DMS53 treated with DMSO at 0.1 percent for 48 hours (cell line): ENCODE results near the gene ROGDI.

Experiments
- DNase-seq: peaks from one replicate; lab custom pipeline; 2025; ENCODE audit not compliant: unreplicated experiment; lab: John Stamatoyannopoulos, UW

Gene ROGDI, protein sequence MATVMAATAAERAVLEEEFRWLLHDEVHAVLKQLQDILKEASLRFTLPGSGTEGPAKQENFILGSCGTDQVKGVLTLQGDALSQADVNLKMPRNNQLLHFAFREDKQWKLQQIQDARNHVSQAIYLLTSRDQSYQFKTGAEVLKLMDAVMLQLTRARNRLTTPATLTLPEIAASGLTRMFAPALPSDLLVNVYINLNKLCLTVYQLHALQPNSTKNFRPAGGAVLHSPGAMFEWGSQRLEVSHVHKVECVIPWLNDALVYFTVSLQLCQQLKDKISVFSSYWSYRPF

DNA sequence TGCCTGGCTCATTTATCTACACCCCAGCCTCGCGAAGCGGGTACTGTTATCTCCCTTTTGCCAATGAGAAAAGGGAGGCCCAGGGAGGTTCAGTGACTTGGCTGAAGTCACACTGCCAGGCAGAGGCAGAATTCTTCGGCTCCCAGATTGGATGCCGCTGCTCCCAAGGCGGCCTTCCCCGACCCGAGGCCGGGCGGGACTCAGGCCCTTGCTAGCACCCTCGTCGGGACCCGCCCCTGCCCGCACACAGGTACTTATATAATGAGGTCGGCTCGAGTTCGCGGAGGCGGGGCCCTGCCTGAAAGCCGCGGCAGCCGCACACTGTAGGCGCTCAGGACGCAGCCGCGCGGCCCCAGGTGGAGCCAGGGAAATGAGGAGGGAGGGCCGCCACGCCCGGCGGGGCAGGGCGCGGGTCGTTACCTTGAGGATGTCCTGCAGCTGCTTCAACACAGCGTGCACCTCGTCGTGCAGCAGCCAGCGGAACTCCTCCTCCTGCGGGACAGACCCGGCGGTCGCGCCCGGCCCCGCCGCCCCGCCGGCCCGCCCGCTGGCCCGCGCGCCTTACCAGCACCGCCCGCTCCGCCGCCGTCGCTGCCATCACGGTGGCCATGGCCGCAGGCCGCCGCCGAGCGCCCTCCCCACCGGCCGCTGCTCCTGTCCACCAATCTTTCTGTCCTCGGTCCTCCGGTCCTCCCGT, at the start of gene ROGDI:
Gene ROGDI (minus strand): TSS at position 672 of the 697 bp plus-strand sequence. CDS start 62 bp downstream, at position 610.
- peak; percentile 84 for DNase-seq

DNA sequence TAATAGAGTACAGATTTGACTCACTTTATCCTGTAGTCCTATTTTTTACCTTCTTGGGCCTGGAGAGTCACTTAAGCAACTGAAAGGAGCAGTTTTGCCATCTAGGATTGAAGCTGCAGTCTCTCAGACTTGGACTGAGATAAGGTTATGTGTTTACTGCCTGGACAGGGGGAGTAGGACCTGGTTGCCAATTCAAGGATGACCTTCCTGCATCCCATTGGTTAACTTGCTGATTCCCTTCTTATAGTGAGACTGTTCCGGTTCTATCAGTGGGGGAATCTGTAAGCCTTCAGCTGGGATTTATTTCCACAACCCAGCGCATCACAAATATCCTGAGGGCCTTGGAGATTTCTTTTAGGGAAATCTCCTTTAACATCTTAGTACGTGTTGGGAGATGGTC, 47.8 kb upstream of the ROGDI start:
- no peak for DNase-seq

DNA sequence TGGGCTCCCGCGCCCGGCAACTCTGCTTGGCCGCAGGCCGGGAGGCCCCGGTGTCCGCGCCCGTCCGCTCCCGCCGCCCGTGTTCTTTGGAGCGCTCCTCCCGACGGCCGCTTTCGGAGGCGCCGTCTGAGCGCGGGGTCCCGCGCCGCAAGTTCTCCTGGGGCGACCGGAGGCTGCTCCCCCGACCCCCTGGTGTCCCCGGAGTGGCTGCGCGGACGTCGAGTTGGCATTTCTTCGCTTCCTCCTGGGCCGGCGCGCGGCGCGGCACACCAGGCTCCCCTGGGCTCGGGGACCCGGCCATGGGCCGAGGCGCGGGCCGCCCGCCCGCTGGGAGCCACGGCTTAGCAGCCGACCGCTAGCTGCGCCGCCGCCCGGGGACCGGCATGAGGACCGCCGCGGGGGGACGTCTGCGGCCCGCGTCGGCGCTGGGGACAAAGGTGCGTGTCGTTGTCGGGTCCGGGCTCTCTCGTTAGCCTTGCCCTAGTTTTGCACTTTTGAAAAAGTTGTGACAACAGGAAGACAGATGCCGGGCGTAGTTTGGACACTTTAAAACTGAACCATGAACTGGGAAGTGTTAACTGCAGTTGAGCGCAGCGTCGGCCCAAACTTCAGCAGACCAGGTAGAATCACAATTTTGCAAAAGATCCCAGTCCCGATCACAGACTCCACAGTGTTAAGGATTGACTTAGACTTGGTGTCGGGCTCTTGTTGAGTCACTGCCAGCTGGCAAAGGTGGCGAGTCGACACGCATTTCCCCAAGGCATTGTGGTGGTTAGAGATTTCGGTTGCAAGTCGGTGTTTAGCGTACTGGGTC, 45.5 kb upstream of the ROGDI start:
- peak; percentile 9 for DNase-seq

GRCh38 chr16:4846901-4847773, 44.7 kb upstream of the ROGDI start, which contains the start of the genes GLYR1 and UBN1:
Gene GLYR1, minus strand, starts transcription at chr16:4847288. Its CDS starts 23 bp downstream, at chr16:4847265.
Gene UBN1, plus strand, starts transcription at chr16:4847481. Its CDS starts 5,437 bp downstream, at chr16:4852918.
- DNase-seq = peak; percentile 81

GRCh38 chr16:4846503-4846900, 44.1 kb upstream of the ROGDI start:
- DNase-seq = no peak

GRCh38 chr16:4840984-4841383, 38.6 kb upstream of the ROGDI start:
- DNase-seq = no peak

DNA sequence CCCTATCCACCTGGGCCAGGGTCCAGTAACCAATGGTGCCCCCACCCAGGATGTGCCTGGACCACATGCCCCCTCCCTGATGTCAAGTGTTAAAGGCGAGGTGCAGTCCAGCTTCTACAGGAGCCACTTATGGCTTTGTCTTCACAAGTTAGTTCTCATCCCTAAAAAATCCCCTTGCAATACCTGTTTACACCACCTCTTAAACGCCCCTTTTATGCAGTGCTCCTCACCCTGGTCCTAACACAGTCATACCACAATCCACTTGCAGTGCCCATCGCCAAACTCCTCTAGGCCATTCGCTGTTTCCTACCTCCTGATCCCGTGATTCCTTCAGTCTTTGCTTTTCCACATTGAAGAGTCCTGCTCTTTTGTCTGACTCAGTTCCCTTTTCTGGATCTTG, 37.5 kb upstream of the ROGDI start:
- no peak for DNase-seq

- no peak for DNase-seq
These were observed 35.5 kb upstream of the ROGDI start for GRCh38 chr16:4837733-4838501.

- no peak for DNase-seq
These were observed 34.3 kb upstream of the ROGDI start for GRCh38 chr16:4836727-4837126.

DNA sequence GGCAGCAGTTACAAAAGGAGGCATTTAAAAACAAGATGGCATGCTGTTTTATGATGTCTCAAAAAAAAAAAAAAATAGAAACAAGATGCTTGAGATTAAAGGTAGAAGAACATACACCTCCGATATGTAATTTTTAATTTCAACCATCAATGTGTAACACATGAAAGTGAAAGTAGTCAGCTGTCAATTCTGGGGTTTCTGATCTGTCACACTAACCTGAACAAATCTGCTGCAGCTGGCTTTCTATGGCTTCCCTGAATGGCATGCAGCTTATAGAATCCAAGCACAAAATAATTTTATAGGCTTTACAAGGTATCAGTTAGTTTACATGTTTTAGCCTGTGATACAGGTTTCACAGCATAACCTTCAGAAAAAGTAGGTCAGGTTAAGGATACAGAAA, 31.2 kb upstream of the ROGDI start:
- DNase-seq = no peak

GRCh38 chr16:4832698-4833343, 30.4 kb upstream of the ROGDI start:
- no peak for DNase-seq

DNA sequence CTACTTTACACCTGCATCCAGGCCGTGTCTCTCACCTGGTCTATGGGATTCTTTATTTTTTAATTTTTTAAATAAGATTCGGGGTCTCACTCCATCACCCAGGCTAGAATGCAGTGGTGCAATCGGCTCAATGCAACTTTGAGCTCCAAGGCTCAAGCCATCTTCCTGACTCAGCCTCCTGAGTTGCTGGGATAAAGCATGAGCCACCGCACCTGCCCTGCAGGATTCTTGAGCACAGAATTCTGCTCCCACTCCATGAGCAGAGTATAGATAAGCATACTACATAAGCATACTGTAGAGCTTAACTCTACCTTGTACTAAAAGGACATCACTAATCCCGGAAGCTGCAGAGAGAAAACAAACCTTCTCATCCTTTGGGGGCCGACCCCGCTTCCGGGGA, 29.2 kb upstream of the ROGDI start:
- DNase-seq = no peak

GRCh38 chr16:4830408-4830807, 28.0 kb upstream of the ROGDI start:
- no peak for DNase-seq

DNA sequence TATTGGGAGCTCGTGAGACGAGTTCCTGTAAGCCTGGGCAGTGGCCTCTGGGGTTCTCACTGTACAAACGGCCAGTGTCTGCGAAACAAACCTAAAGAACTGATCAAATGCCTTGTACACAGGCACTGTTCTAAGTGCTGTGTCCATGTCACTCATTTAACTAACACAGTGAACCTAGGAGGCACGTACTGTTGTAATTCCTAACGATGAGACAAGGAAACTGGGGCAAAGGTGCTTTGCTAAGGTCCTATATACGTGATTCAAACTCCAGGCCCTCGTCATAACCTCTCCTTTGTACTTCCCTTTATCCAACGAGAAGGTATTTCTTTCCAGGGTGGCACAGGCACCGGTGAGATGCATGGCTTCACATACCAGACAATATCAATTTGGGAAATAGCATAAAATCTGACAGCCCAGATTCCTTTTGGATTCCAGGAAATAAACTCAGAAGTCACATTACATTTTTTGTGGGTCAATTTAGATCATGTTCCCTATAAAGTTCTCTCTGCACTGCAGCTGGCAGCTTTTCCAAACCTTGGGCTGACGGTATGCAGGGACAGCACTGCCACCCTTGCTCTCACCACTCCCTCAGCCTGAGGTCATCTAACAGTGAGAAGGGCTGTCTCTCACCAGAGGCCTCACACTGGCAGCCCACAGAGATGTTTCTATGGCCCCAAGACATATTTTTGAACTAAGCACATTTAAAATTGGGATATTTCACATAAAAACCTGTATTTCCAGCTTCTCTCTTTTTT, 26.3 kb upstream of the ROGDI start:
- no peak for DNase-seq

DNA sequence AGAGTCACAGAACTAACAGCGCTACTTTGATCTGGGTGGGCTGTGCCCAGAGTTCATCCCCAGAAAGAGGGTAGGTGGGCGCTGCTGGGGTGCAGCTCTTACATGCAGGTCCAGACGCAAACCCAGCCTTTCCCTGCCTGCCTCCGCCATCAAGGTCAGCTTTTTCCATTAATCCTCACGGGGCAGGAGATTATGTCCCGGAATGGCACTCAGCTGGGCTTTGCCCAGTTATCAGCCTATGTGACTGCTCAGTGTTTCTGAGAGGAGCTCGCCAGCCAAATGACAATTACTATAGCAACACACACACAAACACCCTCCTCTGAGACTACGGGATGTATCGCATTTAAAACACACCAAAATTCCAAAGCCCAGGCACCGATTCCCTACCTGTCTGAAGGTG, 24.5 kb upstream of the ROGDI start:
- DNase-seq = no peak

GRCh38 chr16:4826526-4826925, 24.1 kb upstream of the ROGDI start:
- no peak for DNase-seq

- no peak for DNase-seq
These were observed 22.8 kb upstream of the ROGDI start for GRCh38 chr16:4825196-4825595.

GRCh38 chr16:4820652-4821051, 18.2 kb upstream of the ROGDI start:
- DNase-seq = no peak
